HuH-7 (cell line): ENCODE results near the gene ACD.
"Not testable (repeated sequence)": the region's sequence is repeated elsewhere in the genome, so short reads cannot be mapped to it uniquely, and the experiment has no call there.

Source experiments
- DNase-seq: peaks from one replicate; pipeline ENCODE4 v3.0.0; 2011; ENCODE audit warnings: low spot score

The ACD gene

DNA sequence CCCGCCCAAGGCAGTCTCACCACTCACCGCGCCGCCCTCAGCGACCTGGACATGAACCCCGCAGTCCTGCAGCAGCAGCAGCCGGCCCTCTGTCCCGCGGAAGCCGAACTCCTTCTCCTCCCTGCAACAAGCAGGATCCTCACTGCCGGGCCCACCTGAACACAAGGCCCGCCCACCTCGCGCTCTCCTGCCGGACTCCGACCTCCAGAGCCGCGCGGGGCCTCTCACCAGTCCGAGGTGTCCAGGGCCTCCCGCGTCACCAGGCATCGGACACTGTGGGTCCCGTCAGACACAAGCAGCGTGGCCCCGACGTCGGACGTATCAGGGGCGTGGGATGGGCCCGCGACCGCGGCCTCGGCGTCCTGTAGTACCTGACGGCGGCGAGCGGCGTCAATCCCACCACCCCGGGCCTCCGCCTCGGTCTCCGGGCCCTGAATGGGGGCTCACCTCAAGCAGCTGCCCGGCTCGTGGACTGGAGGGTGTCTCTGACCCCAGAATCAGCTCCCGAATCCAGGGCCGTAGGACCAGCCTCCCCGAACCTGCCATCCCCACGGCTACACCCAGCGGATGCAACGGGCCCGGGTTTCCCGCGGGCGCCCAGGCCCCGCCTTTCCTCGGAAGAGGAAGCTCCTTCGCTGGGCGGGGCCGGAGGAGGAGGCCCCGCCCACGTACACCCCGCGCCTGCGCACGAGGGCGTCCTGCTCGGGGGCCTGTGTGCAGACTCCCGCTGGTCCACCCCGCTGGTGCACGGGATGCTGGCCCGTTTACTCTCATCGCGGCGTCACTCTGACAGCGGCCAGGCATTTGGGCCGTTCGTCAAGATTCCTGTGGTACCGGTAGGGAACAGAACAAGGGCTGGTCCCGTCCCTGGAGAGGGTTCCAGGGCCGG, at the start of gene ACD:
ACD (minus strand) TSS at position 586 of the 889 bp plus-strand sequence; CDS start at position 546, 40 bp downstream.
- peak; percentile 99 for DNase-seq

DNA sequence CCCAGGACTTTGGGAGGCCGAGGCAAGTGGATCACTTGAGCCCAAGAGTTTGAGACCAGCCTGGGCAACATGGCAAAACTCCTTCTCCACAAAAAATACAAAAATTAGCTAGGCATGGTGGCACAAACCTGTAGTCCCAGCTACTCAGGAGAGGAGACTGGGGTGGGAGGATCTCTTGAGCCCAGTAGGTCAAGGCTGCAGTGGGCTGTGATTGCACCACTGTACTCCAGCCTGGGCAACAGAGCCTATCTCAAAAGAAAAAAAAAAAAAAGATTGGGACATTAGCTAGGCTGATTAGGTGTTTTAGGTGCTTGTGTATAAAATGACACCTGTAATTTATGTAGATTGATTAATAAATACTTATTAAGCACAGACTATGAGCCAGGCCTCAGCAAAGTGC, 49.0 kb upstream of the ACD start:
- no peak for DNase-seq

DNA sequence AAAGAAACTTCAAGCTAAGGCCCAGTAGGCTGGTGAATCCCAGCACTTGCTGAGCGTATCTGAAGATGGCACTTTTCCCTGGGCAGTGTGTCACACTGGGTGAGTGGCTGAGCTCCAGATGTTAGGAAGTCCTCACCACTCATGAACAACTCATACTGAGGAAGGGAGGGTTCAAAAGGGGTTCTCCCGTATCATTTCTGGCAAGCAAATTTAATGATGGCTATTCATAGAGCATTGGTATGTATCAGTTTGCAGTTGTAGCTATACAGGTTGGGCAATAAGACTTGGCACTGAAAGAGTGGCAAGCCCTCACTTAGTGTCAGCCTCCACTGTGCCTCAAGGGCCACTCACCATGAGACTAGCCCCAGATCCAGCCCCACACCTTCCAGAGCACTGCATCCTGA, 48.3 kb upstream of the ACD start:
- DNase-seq = no peak

DNA sequence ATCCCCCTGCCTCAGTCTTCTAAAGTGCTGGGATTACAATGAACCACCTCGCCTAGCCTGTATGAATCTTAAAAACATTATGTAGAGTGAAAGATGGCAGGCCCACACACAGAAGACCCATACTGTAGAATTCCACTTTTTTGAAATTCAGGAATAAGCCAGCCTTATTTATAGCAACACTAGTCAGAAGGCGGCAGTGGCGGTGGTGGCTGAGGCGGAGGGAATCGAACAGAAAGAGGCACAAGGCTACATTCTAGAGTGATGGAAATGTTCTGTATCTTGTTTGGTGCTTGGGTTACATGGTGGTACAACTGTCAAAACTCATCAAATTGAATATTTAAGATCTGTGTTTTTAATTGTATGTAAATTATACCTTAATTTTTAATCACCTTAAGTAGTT, 47.7 kb upstream of the ACD start:
- DNase-seq = no peak

DNA sequence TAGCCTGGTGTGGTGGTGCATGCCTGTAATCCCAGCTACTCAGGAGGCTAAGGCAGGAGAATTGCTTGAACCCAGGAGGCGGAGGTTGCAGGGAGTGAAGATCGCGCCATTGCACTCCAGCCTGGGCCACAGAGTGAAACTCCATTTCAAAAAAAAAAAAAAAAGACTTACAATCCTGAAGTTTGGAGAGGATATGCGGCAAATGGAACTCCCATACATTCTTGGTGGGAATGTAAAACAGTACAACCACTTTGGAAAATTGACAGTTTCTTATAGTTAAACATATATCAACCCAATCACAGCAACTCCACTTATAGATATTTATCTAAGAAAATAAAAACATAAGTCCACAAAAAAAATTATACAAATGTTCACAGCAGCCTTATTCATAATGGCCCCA, 47.1 kb upstream of the ACD start:
- no peak for DNase-seq

- no peak for DNase-seq
Observed at GRCh38 chr16:67704110-67704509, 44.0 kb upstream of the ACD start.

GRCh38 chr16:67703626-67704025, 43.6 kb upstream of the ACD start:
- DNase-seq = no peak

GRCh38 chr16:67702130-67702529, 42.1 kb upstream of the ACD start:
- DNase-seq = no peak

- DNase-seq = no peak
Observed at GRCh38 chr16:67701420-67701819, 41.4 kb upstream of the ACD start.

- no peak for DNase-seq
Observed at GRCh38 chr16:67699265-67699664, 39.2 kb upstream of the ACD start.

- DNase-seq = no peak
Observed at GRCh38 chr16:67697422-67698185, 37.5 kb upstream of the ACD start.

GRCh38 chr16:67694611-67695010, 34.6 kb upstream of the ACD start:
- DNase-seq = no peak

GRCh38 chr16:67693517-67694285, 33.6 kb upstream of the ACD start:
- DNase-seq = not testable (repeated sequence)

GRCh38 chr16:67685388-67686112, 25.5 kb upstream of the ACD start:
- no peak for DNase-seq

GRCh38 chr16:67683767-67684166, 23.7 kb upstream of the ACD start:
- DNase-seq = no peak

GRCh38 chr16:67679935-67680897, 20.2 kb upstream of the ACD start:
- DNase-seq = no peak

DNA sequence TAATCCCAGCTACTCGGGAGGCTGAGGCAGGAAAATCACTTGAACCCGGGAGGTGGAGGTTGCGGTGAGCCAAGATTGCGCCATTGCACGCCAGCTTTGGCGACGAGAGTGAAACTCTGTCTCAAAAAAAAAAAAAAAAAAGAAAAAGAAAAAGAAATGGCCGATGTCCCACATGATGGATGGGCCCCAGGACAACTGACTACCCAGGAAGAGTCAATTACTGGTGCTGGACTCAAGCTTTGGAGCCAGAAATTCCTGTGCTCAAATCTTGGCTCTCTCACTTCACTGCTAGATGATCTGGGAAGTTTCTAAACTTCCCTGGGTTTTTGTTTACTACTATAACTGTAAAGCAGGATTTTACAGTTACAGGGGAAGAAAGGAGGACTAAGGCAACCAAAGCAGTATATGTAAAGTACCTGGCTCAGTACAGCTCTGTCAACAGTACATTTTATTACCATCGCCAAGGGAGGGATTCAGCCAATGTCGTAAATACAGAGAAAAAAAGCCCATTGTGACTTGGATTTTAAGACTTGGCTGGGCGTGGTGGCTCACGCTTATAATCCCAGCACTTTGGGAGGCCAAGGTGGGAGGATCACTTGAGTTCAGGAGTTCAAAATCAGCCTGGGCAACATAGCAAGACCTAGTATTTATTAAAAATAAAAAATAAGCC, 18.4 kb upstream of the ACD start:
- DNase-seq = peak; percentile 78

- DNase-seq = no peak
Observed at GRCh38 chr16:67677712-67678111, 17.7 kb upstream of the ACD start.

GRCh38 chr16:67676939-67677338, 16.9 kb upstream of the ACD start:
- DNase-seq = no peak

DNA sequence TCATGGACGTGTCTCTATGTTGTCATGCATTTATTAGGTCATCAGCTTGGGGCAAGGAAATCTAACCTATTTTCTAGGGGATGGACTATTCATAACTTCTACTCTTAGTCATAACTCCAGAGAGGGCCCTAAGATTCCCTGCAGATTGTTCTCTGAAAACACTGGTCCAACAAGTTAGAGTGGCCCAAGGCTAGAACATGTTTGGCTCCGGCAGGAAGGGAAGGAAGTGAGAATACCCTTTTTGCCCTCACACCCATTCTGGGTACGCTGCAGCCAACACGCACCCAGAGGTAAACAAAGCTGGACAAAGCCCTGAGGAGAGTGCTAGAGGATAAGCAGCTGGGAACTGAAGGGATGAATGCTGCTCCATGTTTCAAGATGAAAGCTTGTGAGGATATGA, 16.5 kb upstream of the ACD start:
- no peak for DNase-seq
